GM18526 (cell line): ENCODE results near the gene PHLDA1.

Source experiments
- POLR2A ChIP-seq: IDR thresholded peaks from 3 replicates; pipeline ENCODE4 v1.6.1; 2011; ENCODE audit not compliant: insufficient read length; ENCODE audit errors: extremely low read depth

The PHLDA1 gene

GRCh38 chr12:76008428-76008827 is 23.1 kb downstream of the PHLDA1 start:
- TF ChIP-seq POLR2A, result no peak

- TF ChIP-seq POLR2A, result no peak
These were observed 23.9 kb downstream of the PHLDA1 start for GRCh38 chr12:76007640-76008039.

GRCh38 chr12:76006028-76006925 is 25.3 kb downstream of the PHLDA1 start:
- no peak for TF ChIP-seq POLR2A

- no peak for TF ChIP-seq POLR2A
These were observed 28.3 kb downstream of the PHLDA1 start for GRCh38 chr12:76003355-76003638.

GRCh38 chr12:76002598-76003354 is 28.8 kb downstream of the PHLDA1 start:
- no peak for TF ChIP-seq POLR2A

GRCh38 chr12:75998292-75999063 is 33.1 kb downstream of the PHLDA1 start:
- no peak for TF ChIP-seq POLR2A

GRCh38 chr12:75997658-75998057 is 33.9 kb downstream of the PHLDA1 start:
- TF ChIP-seq POLR2A, result no peak

GRCh38 chr12:75996861-75997447 is 34.6 kb downstream of the PHLDA1 start:
- TF ChIP-seq POLR2A, result no peak

- TF ChIP-seq POLR2A, result no peak
These were observed 35.9 kb downstream of the PHLDA1 start for GRCh38 chr12:75995691-75996090.

- TF ChIP-seq POLR2A, result no peak
These were observed 37.4 kb downstream of the PHLDA1 start for GRCh38 chr12:75994069-75994740.

- no peak for TF ChIP-seq POLR2A
These were observed 39.8 kb downstream of the PHLDA1 start for GRCh38 chr12:75991753-75992152.

GRCh38 chr12:75990189-75990912 is 41.2 kb downstream of the PHLDA1 start:
- TF ChIP-seq POLR2A, result no peak

- no peak for TF ChIP-seq POLR2A
These were observed 45.4 kb downstream of the PHLDA1 start for GRCh38 chr12:75986001-75986746.
